Measurements from ENCODE around the gene LAMA2.

Gene LAMA2

DNA sequence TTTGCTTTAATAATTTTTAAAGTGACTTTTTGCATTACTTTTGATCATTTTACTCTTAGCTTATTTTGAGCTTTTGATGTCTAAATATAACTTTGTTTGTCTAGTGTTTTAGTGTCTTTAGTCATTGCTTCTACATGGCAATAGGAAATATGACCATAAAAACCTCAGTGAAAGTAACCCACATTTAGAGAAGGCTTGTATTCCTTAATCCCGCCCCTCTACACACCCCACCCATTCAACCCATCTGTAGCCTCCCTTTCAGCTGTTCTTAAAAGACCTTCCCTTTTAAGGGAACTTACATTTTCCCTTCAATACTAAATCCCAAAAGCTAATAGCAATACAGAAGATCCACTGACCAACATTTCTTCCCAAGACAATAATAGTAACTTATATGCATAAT lies 225.4 kb downstream of the LAMA2 start:
- no peak overlapping the region for H3K4me3 ChIP-seq (ENCODE audit: low read length)
- H3F3A ChIP-seq (ENCODE audit: insufficient read depth, low read length): no peaks in the 10 kb centered on the region
- no peaks in the 10 kb centered on the region for H3K4me1 ChIP-seq (ENCODE audit: low read length)
- no peaks in the 10 kb centered on the region for H3K79me2 ChIP-seq (ENCODE audit: low read length)
- no peaks in the 10 kb centered on the region for H3K9me2 ChIP-seq (replicated peaks; ENCODE audit: insufficient read depth, low read length)
- H3K9ac ChIP-seq (ENCODE audit: low read length): no peak overlapping the region
- no peak overlapping the region for H3K27ac ChIP-seq (ENCODE audit: low read length)
- no peak overlapping the region for H2AFZ ChIP-seq (ENCODE audit: low read length)
- DNase-seq: no peak
- H3K4me2 ChIP-seq (ENCODE audit: low read depth, low read length): no peak overlapping the region
- no peaks in the 10 kb centered on the region for H3K27me3 ChIP-seq (replicated peaks; ENCODE audit: insufficient read depth, low read length)
- TF ChIP-seq EZH2 (optimal IDR thresholded peaks at IDR 0.05; ENCODE audit: low read depth, low read length): no peak
- TF ChIP-seq, protein P1, sequence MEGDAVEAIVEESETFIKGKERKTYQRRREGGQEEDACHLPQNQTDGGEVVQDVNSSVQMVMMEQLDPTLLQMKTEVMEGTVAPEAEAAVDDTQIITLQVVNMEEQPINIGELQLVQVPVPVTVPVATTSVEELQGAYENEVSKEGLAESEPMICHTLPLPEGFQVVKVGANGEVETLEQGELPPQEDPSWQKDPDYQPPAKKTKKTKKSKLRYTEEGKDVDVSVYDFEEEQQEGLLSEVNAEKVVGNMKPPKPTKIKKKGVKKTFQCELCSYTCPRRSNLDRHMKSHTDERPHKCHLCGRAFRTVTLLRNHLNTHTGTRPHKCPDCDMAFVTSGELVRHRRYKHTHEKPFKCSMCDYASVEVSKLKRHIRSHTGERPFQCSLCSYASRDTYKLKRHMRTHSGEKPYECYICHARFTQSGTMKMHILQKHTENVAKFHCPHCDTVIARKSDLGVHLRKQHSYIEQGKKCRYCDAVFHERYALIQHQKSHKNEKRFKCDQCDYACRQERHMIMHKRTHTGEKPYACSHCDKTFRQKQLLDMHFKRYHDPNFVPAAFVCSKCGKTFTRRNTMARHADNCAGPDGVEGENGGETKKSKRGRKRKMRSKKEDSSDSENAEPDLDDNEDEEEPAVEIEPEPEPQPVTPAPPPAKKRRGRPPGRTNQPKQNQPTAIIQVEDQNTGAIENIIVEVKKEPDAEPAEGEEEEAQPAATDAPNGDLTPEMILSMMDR (IDR thresholded peaks at IDR 0.05; ENCODE audit: low read length): no peak
- no peak for TF ChIP-seq EZH2phosphoT487 (IDR thresholded peaks at IDR 0.05; ENCODE audit: low read length)
- no peaks in the 10 kb centered on the region for H4K20me1 ChIP-seq (ENCODE audit: insufficient read depth, low read length)
- no peaks in the 10 kb centered on the region for H3K9me3 ChIP-seq (replicated peaks; ENCODE audit: insufficient read depth, low read length)
- H3K36me3 ChIP-seq (replicated peaks; ENCODE audit: insufficient read depth, low read length): no peaks in the 10 kb centered on the region

- H3K36me3 ChIP-seq (replicated peaks; ENCODE audit: insufficient read depth, low read length): no peaks in the 10 kb centered on the region
- H3K9ac ChIP-seq (ENCODE audit: low read length): no peak overlapping the region
- H3K4me1 ChIP-seq (ENCODE audit: low read length): no peaks in the 10 kb centered on the region
- H3K27ac ChIP-seq (ENCODE audit: low read length): no peak overlapping the region
- TF ChIP-seq, protein P1 (IDR thresholded peaks at IDR 0.05; ENCODE audit: low read length): no peak
- TF ChIP-seq EZH2phosphoT487 (IDR thresholded peaks at IDR 0.05; ENCODE audit: low read length) (no peak), EZH2 (optimal IDR thresholded peaks at IDR 0.05; ENCODE audit: low read depth, low read length) (no peak)
- no peaks in the 10 kb centered on the region for H3K27me3 ChIP-seq (replicated peaks; ENCODE audit: insufficient read depth, low read length)
- H3K4me3 ChIP-seq (ENCODE audit: low read length): no peak overlapping the region
- no peaks in the 10 kb centered on the region for H3K79me2 ChIP-seq (ENCODE audit: low read length)
- no peaks in the 10 kb centered on the region for H3K9me3 ChIP-seq (replicated peaks; ENCODE audit: insufficient read depth, low read length)
- no peaks in the 10 kb centered on the region for H3F3A ChIP-seq (ENCODE audit: insufficient read depth, low read length)
- no peaks in the 10 kb centered on the region for H3K9me2 ChIP-seq (replicated peaks; ENCODE audit: insufficient read depth, low read length)
- no peak overlapping the region for H3K4me2 ChIP-seq (ENCODE audit: low read depth, low read length)
- no peak overlapping the region for H2AFZ ChIP-seq (ENCODE audit: low read length)
- no peak for DNase-seq
- H4K20me1 ChIP-seq (ENCODE audit: insufficient read depth, low read length): no peaks in the 10 kb centered on the region
Observed at GRCh38 chr6:129110690-129111343, 227.9 kb downstream of the LAMA2 start.

GRCh38 chr6:129111346-129111745 lies 228.4 kb downstream of the LAMA2 start:
- Histone ChIP-seq H3K79me2 (ENCODE audit: low read length) (no peaks in the 10 kb centered on the region), H3K9me3 (replicated peaks; ENCODE audit: insufficient read depth, low read length) (no peaks in the 10 kb centered on the region), H3K27ac (ENCODE audit: low read length) (no peak overlapping the region), H3K4me1 (ENCODE audit: low read length) (no peaks in the 10 kb centered on the region), H3K27me3 (replicated peaks; ENCODE audit: insufficient read depth, low read length) (no peaks in the 10 kb centered on the region), H3K4me2 (ENCODE audit: low read depth, low read length) (no peak overlapping the region), H3F3A (ENCODE audit: insufficient read depth, low read length) (no peaks in the 10 kb centered on the region), H3K4me3 (ENCODE audit: low read length) (no peak overlapping the region), H3K9me2 (replicated peaks; ENCODE audit: insufficient read depth, low read length) (no peaks in the 10 kb centered on the region), H3K36me3 (replicated peaks; ENCODE audit: insufficient read depth, low read length) (no peaks in the 10 kb centered on the region), H2AFZ (ENCODE audit: low read length) (no peak overlapping the region), H3K9ac (ENCODE audit: low read length) (no peak overlapping the region), H4K20me1 (ENCODE audit: insufficient read depth, low read length) (no peaks in the 10 kb centered on the region)
- DNase-seq: no peak
- TF ChIP-seq EZH2 (optimal IDR thresholded peaks at IDR 0.05; ENCODE audit: low read depth, low read length) (no peak), EZH2phosphoT487 (IDR thresholded peaks at IDR 0.05; ENCODE audit: low read length) (no peak)
- TF ChIP-seq, protein P1 (IDR thresholded peaks at IDR 0.05; ENCODE audit: low read length): no peak
